Body of pancreas (tissue), 4 donors: ENCODE data around the gene KRT79. TPM values are rescaled to one million over a fixed set of nuclear protein-coding genes. Genes with fewer than 3 reads are reported as not detected.

Experiments used
- ATAC-seq: fragments of 150-250 bp; one replicate; pipeline ENCODE4 v1.9.1; 2016
- DNase-seq, 4 donors: peaks; one replicate each; pipeline ENCODE4 v3.0.0-alpha.2; 2019
- H3K27ac ChIP-seq, 4 donors: fragments of 200-600 bp; sonication (generic); 1 replicate in 3 of 4; 2 replicates in 1 of 4; pipeline versions ENCODE4 v1.5.1 to v1.6.1; 2016 to 2019; ENCODE audit warnings: mild to moderate bottlenecking in 1 of 4, mixed read lengths in 1 of 4, moderate library complexity in 1 of 4
- H3K27me3 ChIP-seq, 2 donors: fragments of 200-600 bp; sonication (generic); one replicate each; pipeline ENCODE4 v1.6.0; 2016; ENCODE audit warnings: mild to moderate bottlenecking in 1 of 2
- H3K36me3 ChIP-seq, 2 donors: fragments of 200-600 bp; sonication (generic); replicated peaks in 1 of 2; 2 replicates each; pipeline ENCODE4 v1.5.1; 2016; ENCODE audit warnings: low read depth in 2 of 2; ENCODE audit not compliant: insufficient read depth in 1 of 2
- H3K4me1 ChIP-seq: fragments of 200-600 bp; sonication (generic); one replicate; pipeline ENCODE4 v1.6.0; 2016
- H3K4me3 ChIP-seq, 2 donors: fragments of 200-600 bp; sonication (generic); 1 replicate in 1 of 2; 2 replicates in 1 of 2; pipeline ENCODE4 v1.5.1; 2016 to 2019
- H3K9me3 ChIP-seq, 3 donors: fragments of 200-600 bp; sonication (generic); 1 replicate in 2 of 3; 2 replicates in 1 of 3; pipeline ENCODE4 v1.5.1; 2016
- POLR2A ChIP-seq, 3 donors: fragments of 450-650 bp; IDR thresholded peaks; one replicate each; pipeline ENCODE4 v1.6.1; 2016; ENCODE audit warnings: antibody characterized with exemption in 3 of 3, mild to moderate bottlenecking in 2 of 3
- WGBS, 2 donors: methylation state at CpG; one replicate each; pipeline ENCODE4 v1.1.5; 2017; 5-methylcytosine and 5-hydroxymethylcytosine counted together
- intact Hi-C: fragments of 100-400 bp; cut with DNase I; formaldehyde crosslinking; loops from one replicate; pipeline ENCODE4 v1.15.1; 2023
- total RNA-seq, 2 donors: library from RNA; depleted of rRNA; stranded (reverse); fragments of >200 nt; gene quantifications; one replicate each; pipeline ENCODE4 v1.1.0, GENCODE V29; 2016
- TF ChIP-seq, protein P1 (sequence below), 7 experiments: fragments of 450-650 bp in 4 of 7; fragments of 200-600 bp in 3 of 7; sonication (generic) in 3 of 7; IDR thresholded peaks; one replicate each; pipeline ENCODE4 v1.5.1; 2016 to 2019; ENCODE audit warnings: antibody characterized with exemption in 7 of 7

The KRT79 gene
- total RNA-seq, 2 donors from 2014 or later = not detected

DNA sequence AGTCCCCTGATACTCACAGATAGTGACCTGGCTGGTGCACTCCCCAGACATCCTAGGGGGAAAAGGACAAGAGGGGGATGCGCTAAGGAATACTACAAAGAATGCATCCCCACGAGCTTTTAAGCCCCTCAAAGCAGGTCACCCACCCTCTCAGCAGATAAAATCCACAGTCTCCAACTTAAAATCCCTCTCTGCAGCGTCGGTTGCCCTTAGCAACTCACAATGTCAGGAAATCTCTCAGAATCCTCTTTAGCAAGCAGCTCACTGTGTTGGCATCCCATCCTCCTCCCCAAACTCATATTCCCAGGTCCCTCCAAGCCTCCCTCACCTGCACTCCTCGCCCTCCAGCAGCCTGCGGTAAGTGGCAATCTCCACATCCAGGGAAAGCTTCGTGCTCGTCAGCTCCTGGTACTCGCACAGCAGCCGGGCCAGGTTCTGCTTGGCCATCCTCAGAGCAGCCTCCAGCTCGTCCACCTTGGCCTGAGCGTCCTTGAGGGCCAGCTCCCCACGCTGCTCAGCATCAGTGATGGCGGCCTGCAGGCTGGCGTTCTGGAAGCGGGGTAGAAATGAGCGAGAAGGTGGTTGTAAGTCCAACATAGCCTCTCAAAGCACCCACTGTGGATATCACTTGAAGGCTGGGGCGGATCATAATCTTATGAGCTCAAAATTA is 5.5 kb upstream of the KRT79 start:
- H3K4me3 ChIP-seq = no peak overlapping the region
- H3K27me3 ChIP-seq = no peaks in the 10 kb centered on the region
- TF ChIP-seq POLR2A (IDR thresholded peaks at IDR 0.05) = no peak
- TF ChIP-seq, protein P1, sequence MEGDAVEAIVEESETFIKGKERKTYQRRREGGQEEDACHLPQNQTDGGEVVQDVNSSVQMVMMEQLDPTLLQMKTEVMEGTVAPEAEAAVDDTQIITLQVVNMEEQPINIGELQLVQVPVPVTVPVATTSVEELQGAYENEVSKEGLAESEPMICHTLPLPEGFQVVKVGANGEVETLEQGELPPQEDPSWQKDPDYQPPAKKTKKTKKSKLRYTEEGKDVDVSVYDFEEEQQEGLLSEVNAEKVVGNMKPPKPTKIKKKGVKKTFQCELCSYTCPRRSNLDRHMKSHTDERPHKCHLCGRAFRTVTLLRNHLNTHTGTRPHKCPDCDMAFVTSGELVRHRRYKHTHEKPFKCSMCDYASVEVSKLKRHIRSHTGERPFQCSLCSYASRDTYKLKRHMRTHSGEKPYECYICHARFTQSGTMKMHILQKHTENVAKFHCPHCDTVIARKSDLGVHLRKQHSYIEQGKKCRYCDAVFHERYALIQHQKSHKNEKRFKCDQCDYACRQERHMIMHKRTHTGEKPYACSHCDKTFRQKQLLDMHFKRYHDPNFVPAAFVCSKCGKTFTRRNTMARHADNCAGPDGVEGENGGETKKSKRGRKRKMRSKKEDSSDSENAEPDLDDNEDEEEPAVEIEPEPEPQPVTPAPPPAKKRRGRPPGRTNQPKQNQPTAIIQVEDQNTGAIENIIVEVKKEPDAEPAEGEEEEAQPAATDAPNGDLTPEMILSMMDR (IDR thresholded peaks at IDR 0.05) = no peak
- H3K4me1 ChIP-seq = no peaks in the 10 kb centered on the region
- DNase-seq (no peak), ATAC-seq (no peak)
- H3K9me3 ChIP-seq = no peaks in the 10 kb centered on the region
- H3K27ac ChIP-seq = no peak overlapping the region
- WGBS, 2 donors = 69 to 70% methylated on average over 12 to 18 of the region's 18 CpGs
- no peaks in the 10 kb centered on the region for H3K36me3 ChIP-seq
- intact Hi-C loops = no loop called here

DNA sequence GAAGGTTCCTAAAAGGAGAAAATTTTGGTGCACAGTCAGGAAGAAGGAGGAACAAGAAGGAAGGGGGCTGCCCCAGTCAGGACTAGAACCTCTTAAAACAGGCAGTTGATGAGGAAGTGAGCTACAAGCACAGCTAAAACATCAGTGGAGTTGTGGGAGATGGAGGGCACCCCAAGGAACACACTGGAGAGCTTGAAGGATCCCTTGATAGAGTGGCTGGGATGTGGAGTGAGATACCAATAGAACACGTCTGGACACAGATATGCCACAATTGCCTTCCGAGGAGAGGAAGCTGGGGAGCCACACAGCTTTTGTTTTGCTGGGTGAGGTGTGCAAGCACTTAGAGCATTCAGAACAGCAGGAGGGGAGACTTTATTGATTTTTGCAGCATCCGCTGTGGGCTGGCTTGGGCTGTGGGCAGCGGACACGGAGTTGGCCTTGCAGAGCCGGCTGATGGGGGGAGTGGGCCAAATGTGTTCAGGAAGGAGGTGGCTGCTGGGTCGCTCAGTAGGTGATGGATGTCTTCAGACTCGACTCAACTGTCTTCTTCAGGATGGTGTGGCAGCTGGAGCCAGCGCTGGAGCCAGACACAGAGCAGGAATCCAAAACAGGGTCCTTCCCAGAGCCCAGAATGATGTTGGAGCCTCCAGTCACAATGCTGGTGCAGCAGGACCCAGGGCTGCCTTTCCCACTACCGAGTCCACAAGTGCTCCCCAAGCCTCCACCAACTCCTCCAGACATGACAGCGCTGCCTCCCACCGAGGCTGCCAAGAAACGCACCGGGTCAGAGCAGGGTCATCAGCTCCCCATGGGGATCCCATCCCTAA is 4.7 kb upstream of the KRT79 start:
- TF ChIP-seq POLR2A (IDR thresholded peaks at IDR 0.05) = no peak
- TF ChIP-seq, protein P1 (IDR thresholded peaks at IDR 0.05) = no peak
- Histone ChIP-seq H3K36me3 (no peaks in the 10 kb centered on the region), H3K4me1 (no peaks in the 10 kb centered on the region), H3K27me3 (no peaks in the 10 kb centered on the region), H3K9me3 (no peaks in the 10 kb centered on the region), H3K27ac (no peak overlapping the region), H3K4me3 (no peak overlapping the region)
- DNase-seq (no peak), ATAC-seq (no peak)
- 43 to 59% methylated on average over 11 to 14 of the region's 14 CpGs for WGBS, 2 donors
- intact Hi-C loops = no loop called here

DNA sequence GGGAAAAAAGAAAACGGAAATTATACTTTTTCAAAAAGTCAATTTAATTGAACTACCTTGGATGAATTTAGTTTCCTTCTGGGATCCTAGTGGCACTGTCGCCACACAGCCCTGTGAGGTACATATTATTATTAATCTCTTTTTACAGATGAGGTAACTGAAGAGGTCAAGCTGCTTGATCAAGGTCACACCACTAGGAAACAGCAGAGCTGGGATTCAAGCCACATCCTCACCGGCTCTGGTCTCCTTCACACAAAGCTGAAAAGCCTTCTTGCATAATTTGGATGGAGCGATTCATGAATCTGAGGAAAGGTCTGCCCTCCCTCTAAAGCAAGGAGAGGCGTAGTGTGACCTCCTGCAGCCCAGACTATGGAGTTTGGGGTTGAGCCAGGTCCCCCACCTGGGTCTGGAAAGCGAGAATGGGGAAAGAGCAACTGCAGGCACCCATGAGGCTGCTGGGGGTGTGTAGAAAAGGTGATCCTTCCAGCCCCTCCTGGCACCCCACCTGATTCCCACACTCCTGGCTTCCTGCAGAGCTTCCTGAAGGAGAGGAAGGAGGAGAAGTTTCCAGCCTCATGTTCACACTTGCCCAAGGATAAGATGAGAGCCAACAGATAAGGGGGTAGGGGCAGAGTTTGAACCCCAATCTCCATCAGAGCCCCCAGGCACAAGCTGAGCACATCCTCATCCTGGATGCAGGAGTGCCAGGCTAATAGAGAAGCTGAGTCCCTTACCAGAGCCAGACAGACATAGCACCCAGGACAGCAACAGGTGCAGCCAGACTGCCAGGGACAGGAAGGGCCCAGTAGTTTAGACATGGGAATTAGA is 3.9 kb upstream of the KRT79 start:
- TF ChIP-seq POLR2A (IDR thresholded peaks at IDR 0.05) = no peak
- TF ChIP-seq, protein P1 (IDR thresholded peaks at IDR 0.05) = no peak
- WGBS, 2 donors = 40 to 65% methylated on average over 3 to 6 of the region's 6 CpGs
- H3K27me3 ChIP-seq = no peaks in the 10 kb centered on the region

DNA sequence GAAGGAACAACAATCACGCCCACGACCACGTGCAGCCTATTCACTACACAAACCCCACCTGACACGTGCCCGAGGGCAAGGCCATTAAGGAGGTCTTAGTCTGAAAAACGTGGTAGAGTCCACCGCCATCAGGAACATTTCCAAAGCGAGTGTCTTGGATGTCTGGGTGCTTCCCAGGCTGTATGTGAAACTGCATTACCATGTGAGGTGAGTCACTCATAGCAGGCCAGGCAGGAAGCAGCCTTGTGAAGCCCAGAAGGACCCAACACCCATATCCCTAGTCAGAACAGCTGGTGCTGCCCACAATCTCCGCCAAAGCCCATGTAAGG is 3.3 kb upstream of the KRT79 start:
- H3K27me3 ChIP-seq = no peaks in the 10 kb centered on the region
- no peak overlapping the region for H3K4me3 ChIP-seq
- no peak overlapping the region for H3K27ac ChIP-seq
- TF ChIP-seq, protein P1 (IDR thresholded peaks at IDR 0.05) = no peak
- no peak for TF ChIP-seq POLR2A (IDR thresholded peaks at IDR 0.05)
- H3K4me1 ChIP-seq = no peaks in the 10 kb centered on the region
- intact Hi-C loops = no loop called here
- H3K36me3 ChIP-seq = no peaks in the 10 kb centered on the region
- 60 to 79% methylated on average over 8 to 9 of the region's 9 CpGs for WGBS, 2 donors
- DNase-seq (no peak), ATAC-seq (no peak)
- H3K9me3 ChIP-seq = no peaks in the 10 kb centered on the region

More for the DNA sequence above, 3.9 kb upstream of the KRT79 start:
- Histone ChIP-seq H3K4me1 (no peaks in the 10 kb centered on the region), H3K27ac (no peak overlapping the region), H3K36me3 (no peaks in the 10 kb centered on the region), H3K4me3 (no peak overlapping the region), H3K9me3 (no peaks in the 10 kb centered on the region)
- DNase-seq (no peak), ATAC-seq (peak; percentile 34)
- intact Hi-C loops = no loop called here
